IMR-90 (cell line): ENCODE results near the gene F2RL3. TPM values are rescaled to one million over a fixed set of nuclear protein-coding genes. Genes with fewer than 3 reads are reported as not detected.

Source experiments
- ATAC-seq: fragments of 200-7000 bp; cut with Tn5 transposase; 2 replicates; pipeline ENCODE4 v1.9.1; 2020; ENCODE audit warnings: low read depth, mild to moderate bottlenecking, moderate library complexity
- BruUV-seq: library from RNA; stranded (reverse); fragments of 400-500 nt; replicated peaks from 2 replicates; lab custom pipeline; 2021; lab: Mats Ljungman, UMichigan
- CTCF ChIA-PET: fragments of 300-600 bp; formaldehyde crosslinking; extraction: SDS; loops from one replicate; lab custom pipeline; 2021; ENCODE audit warnings: antibody characterized with exemption; lab: Yijun Ruan, JAX
- POLR2A ChIA-PET: fragments of 300-600 bp; sonication (Branson Sonifier 250); formaldehyde crosslinking; loops from one replicate; lab custom pipeline; 2022; ENCODE audit warnings: antibody characterized with exemption; ENCODE audit not compliant: unreplicated experiment; lab: Charles Lee
- DNase-seq: peaks from one replicate; pipeline ENCODE4 v3.0.0; 2013
- H2AFZ ChIP-seq: replicated peaks from 2 replicates; pipeline ENCODE3; 2013; ENCODE audit warnings: low read length, mild to moderate bottlenecking; ENCODE audit not compliant: poor library complexity
- H2AK5ac ChIP-seq: 2 replicates; pipeline ENCODE4 v1.6.1; 2013; ENCODE audit warnings: low read depth, low read length, inconsistent platforms
- H2AK9ac ChIP-seq: replicated peaks from 2 replicates; pipeline ENCODE3; 2013; ENCODE audit warnings: mild to moderate bottlenecking, low read depth, low read length, moderate library complexity; ENCODE audit not compliant: poor library complexity
- H2BK120ac ChIP-seq: 2 replicates; pipeline ENCODE4 v1.6.1; 2013; ENCODE audit warnings: low read depth, low read length, inconsistent platforms
- H2BK15ac ChIP-seq: 3 replicates; pipeline ENCODE4 v1.6.1; 2013; ENCODE audit warnings: low read depth, low read length, inconsistent platforms
- H2BK20ac ChIP-seq: 2 replicates; pipeline ENCODE4 v1.6.1; 2013; ENCODE audit warnings: low read depth, mild to moderate bottlenecking, inconsistent platforms, low read length, moderate library complexity
- H2BK5ac ChIP-seq: 2 replicates; pipeline ENCODE4 v1.6.1; 2013; ENCODE audit warnings: mild to moderate bottlenecking, low read depth, low read length, inconsistent platforms; ENCODE audit not compliant: poor library complexity, severe bottlenecking
- H3K14ac ChIP-seq: replicated peaks from 2 replicates; pipeline ENCODE4 v1.6.1; 2013; ENCODE audit warnings: low read depth, low read length, inconsistent platforms
- H3K18ac ChIP-seq: 2 replicates; pipeline ENCODE4 v1.6.1; 2013; ENCODE audit warnings: low read depth, low read length, control low read depth
- H3K23ac ChIP-seq: 2 replicates; pipeline ENCODE4 v1.6.1; 2013; ENCODE audit warnings: low read depth, low read length, inconsistent platforms
- H3K27ac ChIP-seq: 2 replicates; pipeline ENCODE4 v1.5.1; 2013; ENCODE audit warnings: mild to moderate bottlenecking, control low read depth, low read length; ENCODE audit not compliant: insufficient read depth
- H3K27me3 ChIP-seq: 2 replicates; pipeline ENCODE4 v1.6.1; 2013; ENCODE audit warnings: low read length; ENCODE audit not compliant: control insufficient read depth, insufficient read depth
- H3K36me3 ChIP-seq: 2 replicates; pipeline ENCODE4 v1.6.1; 2013; ENCODE audit warnings: low read length, mixed read lengths; ENCODE audit not compliant: control insufficient read depth, insufficient read depth
- H3K4ac ChIP-seq: 2 replicates; pipeline ENCODE4 v1.6.1; 2013; ENCODE audit warnings: low read depth, low read length, inconsistent platforms
- H3K4me1 ChIP-seq: 2 replicates; pipeline ENCODE4 v1.6.1; 2013; ENCODE audit warnings: low read length, mixed read lengths; ENCODE audit not compliant: control insufficient read depth, insufficient read depth
- H3K4me2 ChIP-seq: 2 replicates; pipeline ENCODE4 v1.6.1; 2013; ENCODE audit warnings: low read depth, mild to moderate bottlenecking, control low read depth, low read length, moderate library complexity
- H3K4me3 ChIP-seq: 2 replicates; pipeline ENCODE4 v1.5.1; 2013; ENCODE audit warnings: low read depth, mild to moderate bottlenecking, control low read depth, low read length, moderate library complexity; ENCODE audit not compliant: insufficient read depth
- H3K56ac ChIP-seq: 2 replicates; pipeline ENCODE4 v1.6.1; 2013; ENCODE audit warnings: low read length, inconsistent platforms; ENCODE audit not compliant: insufficient read depth; ENCODE audit errors: extremely low read depth
- H3K79me1 ChIP-seq, 2 experiments: 2 replicates each; pipeline ENCODE4 v1.6.1; 2013; ENCODE audit warnings: low read length in 2 of 2, inconsistent platforms in 1 of 2, low read depth in 1 of 2
- H3K9ac ChIP-seq: 2 replicates; pipeline ENCODE4 v1.6.1; 2013; ENCODE audit warnings: low read depth, low read length, control low read depth
- H3K9me1 ChIP-seq: 2 replicates; pipeline ENCODE4 v1.6.1; 2013; ENCODE audit warnings: low read length, inconsistent platforms; ENCODE audit not compliant: insufficient read depth
- H3K9me3 ChIP-seq: 2 replicates; pipeline ENCODE4 v1.6.1; 2013; ENCODE audit warnings: low read length; ENCODE audit not compliant: control insufficient read depth, insufficient read depth
- H4K20me1 ChIP-seq: 2 replicates; pipeline ENCODE4 v1.6.1; 2013; ENCODE audit warnings: low read length, inconsistent platforms; ENCODE audit not compliant: insufficient read depth
- H4K5ac ChIP-seq: 2 replicates; pipeline ENCODE4 v1.6.1; 2013; ENCODE audit warnings: mild to moderate bottlenecking, low read depth, low read length, control low read depth
- H4K8ac ChIP-seq, 2 experiments: 2 replicates each; pipeline ENCODE4 v1.6.1; 2013; ENCODE audit warnings: low read depth in 2 of 2, low read length in 2 of 2, control low read depth in 1 of 2, inconsistent platforms in 1 of 2
- H4K91ac ChIP-seq: 2 replicates; pipeline ENCODE4 v1.6.1; 2013; ENCODE audit warnings: low read depth, low read length, inconsistent platforms; ENCODE audit not compliant: insufficient read depth
- CEBPB ChIP-seq: IDR thresholded peaks from 2 replicates; pipeline ENCODE4 v1.6.1; 2012; ENCODE audit warnings: low read depth, low read length, improper control_type of control experiment
- CHD1 ChIP-seq: IDR thresholded peaks from 2 replicates; pipeline ENCODE4 v1.6.1; 2012; ENCODE audit warnings: low read depth, low read length, improper control_type of control experiment
- MAFK ChIP-seq: IDR thresholded peaks from 2 replicates; pipeline ENCODE4 v1.6.1; 2012; ENCODE audit warnings: low read depth, low read length, improper control_type of control experiment
- MAZ ChIP-seq: IDR thresholded peaks from 2 replicates; pipeline ENCODE4 v1.6.1; 2012; ENCODE audit warnings: low read depth, mild to moderate bottlenecking, low read length, improper control_type of control experiment, moderate library complexity, borderline replicate concordance
- NFE2L2 ChIP-seq: fragments of 150-350 bp; IDR thresholded peaks from 2 replicates; pipeline ENCODE4 v1.6.1; 2016; ENCODE audit warnings: low read depth, mild to moderate bottlenecking, low read length
- RAD21 ChIP-seq: IDR thresholded peaks from 2 replicates; pipeline ENCODE4 v1.6.1; 2012; ENCODE audit warnings: low read length, improper control_type of control experiment
- RCOR1 ChIP-seq: IDR thresholded peaks from 2 replicates; pipeline ENCODE4 v1.6.1; 2012; ENCODE audit warnings: mild to moderate bottlenecking, low read length, improper control_type of control experiment; ENCODE audit not compliant: insufficient replicate concordance
- WGBS, 2 experiments: methylation state at CpG; one replicate each; pipeline versions ENCODE4 v1.1.5 to v1.1.7; 2013; ENCODE audit warnings: missing lambda C conversion rate in 2 of 2; ENCODE audit not compliant: insufficient read length in 1 of 2; ENCODE audit errors: extremely low coverage in 2 of 2; 5-methylcytosine and 5-hydroxymethylcytosine counted together
- dilution Hi-C: fragments of 300-500 bp; cut with HindIII; formaldehyde crosslinking; loops from one replicate; pipeline ENCODE4 v1.14.3; 2018; ENCODE audit warnings: low sequenced_read_pairs; ENCODE audit not compliant: unreplicated experiment
- in situ Hi-C: fragments of 300-500 bp; cut with MboI; formaldehyde crosslinking; loops from 3 replicates; pipeline ENCODE4 v1.14.3; 2019; ENCODE audit warnings: low sequenced_read_pairs, inconsistent platforms, mixed read lengths
- intact Hi-C: fragments of 100-400 bp; cut with micrococcal nuclease; formaldehyde crosslinking; loops from 2 replicates; pipeline ENCODE4 v1.10.0; 2022
- polyA plus RNA-seq, 3 experiments: library from polyadenylated mRNA; depleted of rRNA; stranded (reverse); fragments of >200 nt; gene quantifications; 2 replicates each; pipeline ENCODE4 v1.2.3, GENCODE V29; 2012; ENCODE audit warnings: low replicate concordance in 1 of 3
- total RNA-seq: library from RNA; depleted of rRNA; stranded (reverse); fragments of >200 nt; gene quantifications from 2 replicates; pipeline ENCODE4 v1.2.3, GENCODE V29; 2012
- TF ChIP-seq, protein P1 (sequence below): fragments of 150-350 bp; IDR thresholded peaks from 2 replicates; pipeline ENCODE4 v1.6.1; 2016; ENCODE audit warnings: low read depth, mild to moderate bottlenecking, low read length, moderate library complexity, borderline replicate concordance
- TF ChIP-seq, protein P2 (sequence below): fragments of 150-350 bp; IDR thresholded peaks from 2 replicates; pipeline ENCODE4 v1.6.1; 2017; ENCODE audit warnings: mild to moderate bottlenecking, antibody characterized with exemption, low read length, low read depth
- TF ChIP-seq, protein P3 (sequence below): conservative IDR thresholded peaks from 2 replicates; pipeline ENCODE4 v1.5.1; 2012; ENCODE audit warnings: mild to moderate bottlenecking, low read depth, low read length, improper control_type of control experiment

Gene F2RL3
- total and polyA plus RNA-seq, 2 of the 4 experiments (the other 2 are of a cell fraction) = 0.03 TPM; not detected in 1

DNA sequence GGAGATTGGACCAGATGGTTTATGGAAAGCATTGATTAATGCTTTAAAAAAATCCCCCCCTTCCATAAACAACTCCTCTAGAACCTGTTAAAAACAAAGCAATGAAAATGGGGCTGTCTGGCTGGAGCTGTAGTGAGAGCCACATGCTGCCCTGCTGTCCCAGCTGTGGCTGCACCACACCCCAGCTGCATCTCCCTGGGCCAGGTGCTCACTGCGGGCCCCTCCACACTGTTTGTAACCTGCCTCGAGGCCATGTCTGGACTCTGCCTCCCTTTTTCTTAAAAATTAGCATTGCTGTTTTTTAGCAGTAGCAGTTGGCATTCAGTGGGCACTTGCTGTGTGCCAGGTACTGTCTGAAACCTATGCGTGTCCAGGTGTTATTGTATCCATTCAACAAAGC lies 15.2 kb upstream of the F2RL3 start:
- Histone ChIP-seq H2AK5ac (no peak overlapping the region), H3K4me1 (no peaks in the 10 kb centered on the region), H3K36me3 (peaks cover 76% of the 10 kb centered on the region), H2AFZ (no peak overlapping the region), H2BK15ac (no peak overlapping the region), H3K27ac (no peak overlapping the region), H3K18ac (no peak overlapping the region), H4K20me1 (peaks cover 29% of the 10 kb centered on the region), H2BK120ac (no peak overlapping the region), H3K23ac (no peak overlapping the region), H2AK9ac (no peak overlapping the region), H3K79me1 (peaks cover 25 to 35% of the 10 kb centered on the region in 2 experiments), H3K4ac (no peak overlapping the region), H2BK20ac (no peak overlapping the region), H2BK5ac (no peak overlapping the region), H3K9me3 (no peaks in the 10 kb centered on the region), H4K8ac (no peak overlapping the region), H3K56ac (no peak overlapping the region), H3K9ac (no peak overlapping the region), H4K91ac (no peak overlapping the region), H3K14ac (no peak overlapping the region), H4K5ac (no peak overlapping the region), H3K9me1 (0 out of 2 replicates have a peak, but pooled peaks cover 5% of the 10 kb centered on the region), H3K4me3 (no peak overlapping the region), H3K27me3 (no peaks in the 10 kb centered on the region), H3K4me2 (no peak overlapping the region)
- intact Hi-C loops (no loop called here), dilution Hi-C loops (no loop called here), in situ Hi-C loops (no loop called here)
- POLR2A ChIA-PET = no interaction called here
- CTCF ChIA-PET = no interaction called here
- DNase-seq = no peak
- no TSS peak for BruUV-seq
- TF ChIP-seq, protein P1, sequence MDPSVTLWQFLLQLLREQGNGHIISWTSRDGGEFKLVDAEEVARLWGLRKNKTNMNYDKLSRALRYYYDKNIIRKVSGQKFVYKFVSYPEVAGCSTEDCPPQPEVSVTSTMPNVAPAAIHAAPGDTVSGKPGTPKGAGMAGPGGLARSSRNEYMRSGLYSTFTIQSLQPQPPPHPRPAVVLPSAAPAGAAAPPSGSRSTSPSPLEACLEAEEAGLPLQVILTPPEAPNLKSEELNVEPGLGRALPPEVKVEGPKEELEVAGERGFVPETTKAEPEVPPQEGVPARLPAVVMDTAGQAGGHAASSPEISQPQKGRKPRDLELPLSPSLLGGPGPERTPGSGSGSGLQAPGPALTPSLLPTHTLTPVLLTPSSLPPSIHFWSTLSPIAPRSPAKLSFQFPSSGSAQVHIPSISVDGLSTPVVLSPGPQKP = no peak
- TF ChIP-seq NFE2L2 = no peak
- no peak for TF ChIP-seq CEBPB
- TF ChIP-seq MAFK = no peak
- no peak for TF ChIP-seq RCOR1
- TF ChIP-seq, protein P2, sequence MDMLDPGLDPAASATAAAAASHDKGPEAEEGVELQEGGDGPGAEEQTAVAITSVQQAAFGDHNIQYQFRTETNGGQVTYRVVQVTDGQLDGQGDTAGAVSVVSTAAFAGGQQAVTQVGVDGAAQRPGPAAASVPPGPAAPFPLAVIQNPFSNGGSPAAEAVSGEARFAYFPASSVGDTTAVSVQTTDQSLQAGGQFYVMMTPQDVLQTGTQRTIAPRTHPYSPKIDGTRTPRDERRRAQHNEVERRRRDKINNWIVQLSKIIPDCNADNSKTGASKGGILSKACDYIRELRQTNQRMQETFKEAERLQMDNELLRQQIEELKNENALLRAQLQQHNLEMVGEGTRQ = no peak
- TF ChIP-seq CHD1 = no peak
- no peak for TF ChIP-seq MAZ
- TF ChIP-seq, protein P3, sequence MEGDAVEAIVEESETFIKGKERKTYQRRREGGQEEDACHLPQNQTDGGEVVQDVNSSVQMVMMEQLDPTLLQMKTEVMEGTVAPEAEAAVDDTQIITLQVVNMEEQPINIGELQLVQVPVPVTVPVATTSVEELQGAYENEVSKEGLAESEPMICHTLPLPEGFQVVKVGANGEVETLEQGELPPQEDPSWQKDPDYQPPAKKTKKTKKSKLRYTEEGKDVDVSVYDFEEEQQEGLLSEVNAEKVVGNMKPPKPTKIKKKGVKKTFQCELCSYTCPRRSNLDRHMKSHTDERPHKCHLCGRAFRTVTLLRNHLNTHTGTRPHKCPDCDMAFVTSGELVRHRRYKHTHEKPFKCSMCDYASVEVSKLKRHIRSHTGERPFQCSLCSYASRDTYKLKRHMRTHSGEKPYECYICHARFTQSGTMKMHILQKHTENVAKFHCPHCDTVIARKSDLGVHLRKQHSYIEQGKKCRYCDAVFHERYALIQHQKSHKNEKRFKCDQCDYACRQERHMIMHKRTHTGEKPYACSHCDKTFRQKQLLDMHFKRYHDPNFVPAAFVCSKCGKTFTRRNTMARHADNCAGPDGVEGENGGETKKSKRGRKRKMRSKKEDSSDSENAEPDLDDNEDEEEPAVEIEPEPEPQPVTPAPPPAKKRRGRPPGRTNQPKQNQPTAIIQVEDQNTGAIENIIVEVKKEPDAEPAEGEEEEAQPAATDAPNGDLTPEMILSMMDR = no peak
- TF ChIP-seq RAD21 = no peak
- no CpG with 5 or more reads among the region's 3 CpGs for WGBS, 2 experiments
- no peak for ATAC-seq
